ENCODE results near the gene FUNDC2. TPM values are rescaled to one million over a fixed set of nuclear protein-coding genes. Genes with fewer than 3 reads are reported as not detected.
"Not testable (repeated sequence)": the region's sequence is repeated elsewhere in the genome, so short reads cannot be mapped to it uniquely, and the experiment has no call there.

The FUNDC2 gene
- total RNA-seq, 3 donors from 2014 or later = 114 to 124 (median 116) TPM

DNA sequence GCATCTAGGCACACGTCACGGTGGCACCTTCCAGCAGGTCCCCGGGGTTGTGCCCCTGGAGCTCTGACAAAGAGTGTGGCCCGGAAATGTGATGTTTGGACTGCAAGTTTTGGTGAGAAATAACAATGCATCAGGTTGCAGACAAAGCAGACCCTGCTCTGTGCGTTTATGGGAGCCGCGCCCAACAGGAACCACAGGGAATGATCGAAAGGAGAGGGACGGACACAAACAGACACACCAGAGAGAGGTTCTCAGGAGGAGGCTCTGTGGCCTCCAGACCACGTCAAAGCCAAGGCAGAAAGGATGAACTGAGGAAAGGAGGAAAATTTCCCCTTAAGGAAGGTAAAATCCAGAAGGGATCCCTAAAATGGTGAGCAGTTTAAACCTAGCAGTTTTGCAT is 20.3 kb upstream of the FUNDC2 start:
- H3K27me3 Mint-ChIP-seq (ENCODE audit: low read depth); H3K4me1 Mint-ChIP-seq (ENCODE audit: low read depth); H3K4me3 Mint-ChIP-seq; H3K9me3 Mint-ChIP-seq; H3K36me3 Mint-ChIP-seq (ENCODE audit: insufficient read depth); ATAC-seq; DNase-seq: not testable (repeated sequence)

- not testable (repeated sequence) for H3K4me3 Mint-ChIP-seq
Observed at GRCh38 chrX:155006913-155007671, 19.6 kb upstream of the FUNDC2 start.

GRCh38 chrX:155008578-155008977 is 18.1 kb upstream of the FUNDC2 start:
- not testable (repeated sequence) for H3K4me3 Mint-ChIP-seq; H3K27me3 Mint-ChIP-seq (ENCODE audit: low read depth); DNase-seq; H3K36me3 Mint-ChIP-seq (ENCODE audit: insufficient read depth); ATAC-seq; H3K4me1 Mint-ChIP-seq (ENCODE audit: low read depth); H3K9me3 Mint-ChIP-seq

More at GRCh38 chrX:155006913-155007671, 19.6 kb upstream of the FUNDC2 start:
- H3K4me1 Mint-ChIP-seq (ENCODE audit: low read depth); H3K27me3 Mint-ChIP-seq (ENCODE audit: low read depth); H3K9me3 Mint-ChIP-seq; H3K36me3 Mint-ChIP-seq (ENCODE audit: insufficient read depth); ATAC-seq; DNase-seq: not testable (repeated sequence)

DNA sequence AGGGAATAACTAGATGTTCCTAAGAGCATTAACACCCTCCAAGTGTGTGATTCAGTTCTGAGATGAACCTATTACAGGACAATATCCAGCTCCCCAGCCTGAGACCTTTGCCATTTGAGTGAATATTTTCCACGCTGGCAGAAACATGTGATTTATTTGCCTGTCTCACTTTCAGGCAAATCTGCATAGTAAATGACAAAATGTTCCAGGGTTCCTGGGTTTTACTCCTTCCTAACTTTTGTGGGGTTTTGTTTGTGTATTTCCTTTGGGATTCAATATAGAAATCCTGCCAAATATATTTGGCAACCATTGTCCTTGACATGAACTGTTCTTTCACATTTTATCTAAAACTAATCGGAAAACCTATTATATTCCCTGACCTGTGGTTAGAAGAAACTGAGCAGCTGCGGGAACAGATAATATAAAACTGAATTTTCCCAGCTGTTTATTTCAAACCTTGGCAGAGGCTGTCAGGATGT is 16.6 kb upstream of the FUNDC2 start:
- Mint-ChIP-seq H3K9me3 (no peaks in the 10 kb centered on the region), H3K27me3 (ENCODE audit: low read depth) (peaks cover 2% of the 10 kb centered on the region), H3K4me3 (no peak overlapping the region), H3K4me1 (ENCODE audit: low read depth) (peaks cover 2% of the 10 kb centered on the region), H3K36me3 (ENCODE audit: insufficient read depth) (no peaks in the 10 kb centered on the region)
- ATAC-seq (no peak), DNase-seq (no peak)

GRCh38 chrX:155020591-155020990 is 6.1 kb upstream of the FUNDC2 start:
- ATAC-seq (no peak), DNase-seq (no peak)
- Mint-ChIP-seq H3K9me3 (no peaks in the 10 kb centered on the region), H3K27me3 (ENCODE audit: low read depth) (no peaks in the 10 kb centered on the region), H3K36me3 (ENCODE audit: insufficient read depth) (no peaks in the 10 kb centered on the region), H3K4me3 (no peak overlapping the region), H3K4me1 (ENCODE audit: low read depth) (no peaks in the 10 kb centered on the region)

GRCh38 chrX:155022585-155022984 is 4.1 kb upstream of the FUNDC2 start, which contains the start of gene F8:
Gene F8, minus strand, starts transcription at chrX:155022723. Its CDS starts 171 bp downstream, at chrX:155022552.
- Mint-ChIP-seq H3K4me1 (ENCODE audit: low read depth) (no peaks in the 10 kb centered on the region), H3K27me3 (ENCODE audit: low read depth) (no peaks in the 10 kb centered on the region), H3K36me3 (ENCODE audit: insufficient read depth) (no peaks in the 10 kb centered on the region), H3K4me3 (no peak within 1 kb of the TSS), H3K9me3 (no peaks in the 10 kb centered on the region)
- ATAC-seq (no peak), DNase-seq (no peak)

- H3K9me3 Mint-ChIP-seq = no peaks in the 10 kb centered on the region
- H3K4me3 Mint-ChIP-seq = peak overlapping the region; percentile 9
- no peaks in the 10 kb centered on the region for H3K27me3 Mint-ChIP-seq (ENCODE audit: low read depth)
Observed at GRCh38 chrX:155023907-155024833, 2.5 kb upstream of the FUNDC2 start.

DNA sequence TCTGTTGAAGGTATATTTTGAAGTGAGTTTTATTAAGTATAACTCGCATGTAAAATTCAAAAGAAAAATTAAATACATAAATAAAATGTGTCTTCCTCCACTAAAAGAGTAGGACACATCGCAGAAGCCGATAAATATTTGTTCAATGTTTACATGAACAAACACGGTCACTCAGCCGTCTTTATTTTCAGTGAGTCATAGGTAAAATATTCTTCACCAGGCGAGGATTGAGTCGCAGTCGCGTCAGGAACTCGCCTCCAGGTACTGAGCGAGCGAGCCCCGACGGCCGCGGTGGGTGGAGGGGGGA is 271 bp upstream of the FUNDC2 start:
- Mint-ChIP-seq H3K36me3 (ENCODE audit: insufficient read depth) (peaks cover 5% of the 10 kb centered on the region), H3K4me3 (peak overlapping the region; percentile 73), H3K4me1 (ENCODE audit: low read depth) (peaks cover 17% of the 10 kb centered on the region), H3K9me3 (no peaks in the 10 kb centered on the region), H3K27me3 (ENCODE audit: low read depth) (no peaks in the 10 kb centered on the region)
- DNase-seq = no peak
- ATAC-seq = no peak

More at GRCh38 chrX:155023907-155024833, 2.5 kb upstream of the FUNDC2 start:
- DNase-seq = no peak
- no peak for ATAC-seq
- Mint-ChIP-seq H3K36me3 (ENCODE audit: insufficient read depth) (peaks cover 3% of the 10 kb centered on the region), H3K4me1 (ENCODE audit: low read depth) (peaks cover 9% of the 10 kb centered on the region)

DNA sequence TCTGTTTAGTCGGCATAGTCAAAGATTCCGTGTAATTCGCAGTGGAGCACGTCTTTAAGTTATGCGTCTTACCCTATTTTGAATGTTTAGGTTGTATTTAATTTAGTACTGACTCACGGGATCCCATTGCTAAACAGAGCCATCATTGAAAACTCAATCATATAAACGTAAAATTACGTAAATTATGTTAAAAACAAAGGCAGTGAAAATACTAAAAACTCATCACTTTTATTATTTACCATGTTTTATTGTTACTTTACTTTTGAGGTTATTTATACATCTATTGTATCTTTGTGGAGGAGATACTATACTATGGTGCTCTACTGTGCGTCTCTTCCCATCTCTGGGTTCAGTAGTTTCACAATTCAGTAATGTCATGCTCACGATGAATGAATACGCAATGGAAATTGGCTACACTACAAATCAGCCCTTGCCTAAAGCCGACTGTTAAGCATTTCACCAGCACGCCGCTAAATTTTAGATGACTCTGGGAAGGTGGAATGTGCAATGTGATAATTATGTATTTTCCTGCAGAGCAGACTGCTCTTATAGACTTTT is 944 bp downstream of the FUNDC2 start:
- Mint-ChIP-seq H3K4me1 (ENCODE audit: low read depth) (peaks cover 21% of the 10 kb centered on the region), H3K4me3 (peak overlapping the region; percentile 89), H3K27me3 (ENCODE audit: low read depth) (no peaks in the 10 kb centered on the region), H3K9me3 (no peaks in the 10 kb centered on the region), H3K36me3 (ENCODE audit: insufficient read depth) (peaks cover 5% of the 10 kb centered on the region)
- ATAC-seq = peak; percentile 2 to 20
- DNase-seq = no peak

DNA sequence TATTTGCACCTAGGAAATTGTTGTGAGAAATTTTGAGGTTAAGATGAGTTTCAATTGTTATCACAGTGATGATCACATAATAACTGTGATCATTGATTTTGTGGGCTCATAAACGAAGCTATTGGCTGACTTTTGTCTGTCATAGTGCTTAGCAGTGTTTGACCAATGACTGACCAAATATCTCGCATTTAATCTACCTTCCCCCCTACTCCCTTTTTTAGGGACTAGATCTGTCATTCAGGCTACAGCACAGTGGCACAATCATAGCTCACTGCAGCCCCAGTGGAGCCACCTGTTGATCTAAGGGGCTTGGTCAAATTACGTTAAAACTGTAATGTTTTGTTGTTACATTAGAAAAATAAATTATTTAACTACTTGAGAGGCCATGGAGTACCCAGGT is 1.5 kb downstream of the FUNDC2 start:
- no peaks in the 10 kb centered on the region for H3K9me3 Mint-ChIP-seq
- peak overlapping the region; percentile 89 for H3K4me3 Mint-ChIP-seq
- H3K36me3 Mint-ChIP-seq (ENCODE audit: insufficient read depth) = peaks cover 5% of the 10 kb centered on the region
- H3K27me3 Mint-ChIP-seq (ENCODE audit: low read depth) = no peaks in the 10 kb centered on the region
- DNase-seq (no peak), ATAC-seq (no peak)
- H3K4me1 Mint-ChIP-seq (ENCODE audit: low read depth) = peaks cover 21% of the 10 kb centered on the region

DNA sequence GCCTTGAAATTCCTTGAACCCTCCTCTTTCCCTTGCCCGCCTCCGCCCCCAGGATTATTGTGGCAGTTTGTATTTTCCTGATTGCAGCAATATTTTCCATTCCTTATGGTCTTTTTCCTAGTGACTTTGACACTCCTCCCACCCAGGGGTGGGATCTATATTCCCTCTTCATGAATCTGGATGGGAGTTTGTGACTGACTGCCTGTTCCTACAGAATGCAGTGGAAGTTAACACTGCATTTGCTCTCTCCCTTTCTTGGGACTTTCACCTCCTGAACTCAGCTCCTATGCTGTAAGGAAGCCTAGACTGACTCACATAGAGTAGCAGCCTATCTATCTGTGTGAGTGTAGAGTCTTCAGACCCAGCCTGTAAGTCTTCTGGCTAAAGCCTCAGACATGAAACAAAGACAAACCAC is 2.2 kb downstream of the FUNDC2 start:
- Mint-ChIP-seq H3K4me1 (ENCODE audit: low read depth) (peaks cover 21% of the 10 kb centered on the region), H3K4me3 (peak overlapping the region; percentile 89), H3K27me3 (ENCODE audit: low read depth) (no peaks in the 10 kb centered on the region), H3K36me3 (ENCODE audit: insufficient read depth) (peaks cover 5% of the 10 kb centered on the region), H3K9me3 (no peaks in the 10 kb centered on the region)
- DNase-seq (no peak), ATAC-seq (no peak)

GRCh38 chrX:155031657-155032056 is 5.0 kb downstream of the FUNDC2 start:
- DNase-seq (no peak), ATAC-seq (no peak)
- no peaks in the 10 kb centered on the region for H3K27me3 Mint-ChIP-seq (ENCODE audit: low read depth)
- no peak overlapping the region for H3K4me3 Mint-ChIP-seq
- peaks cover 6% of the 10 kb centered on the region for H3K9me3 Mint-ChIP-seq
- H3K36me3 Mint-ChIP-seq (ENCODE audit: insufficient read depth) = peaks cover 23% of the 10 kb centered on the region
- peaks cover 21% of the 10 kb centered on the region for H3K4me1 Mint-ChIP-seq (ENCODE audit: low read depth)

DNA sequence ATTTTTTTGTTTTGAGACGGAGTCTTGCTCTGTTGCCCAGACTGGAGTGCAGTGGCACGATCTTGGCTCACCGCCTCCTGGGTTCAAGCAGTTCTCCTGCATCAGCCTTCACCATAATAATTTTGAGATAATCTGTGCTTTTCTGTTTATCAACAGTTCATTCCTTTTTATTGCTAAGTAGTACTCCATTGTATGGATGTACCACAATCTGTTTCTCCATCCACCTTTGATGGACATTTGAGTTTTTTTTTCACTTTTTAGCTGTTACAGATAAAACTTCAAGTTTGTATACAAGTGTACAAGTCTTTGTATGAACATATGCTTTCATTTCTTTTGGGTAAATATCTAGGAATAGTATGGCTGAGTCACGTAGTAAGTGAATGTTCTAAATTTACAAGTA is 9.0 kb downstream of the FUNDC2 start:
- DNase-seq = no peak
- ATAC-seq = no peak
- H3K4me1 Mint-ChIP-seq (ENCODE audit: low read depth) = peaks cover 29% of the 10 kb centered on the region
- H3K4me3 Mint-ChIP-seq = no peak overlapping the region
- no peaks in the 10 kb centered on the region for H3K27me3 Mint-ChIP-seq (ENCODE audit: low read depth)
- H3K36me3 Mint-ChIP-seq (ENCODE audit: insufficient read depth) = peaks cover 34% of the 10 kb centered on the region
- H3K9me3 Mint-ChIP-seq = peaks cover 6% of the 10 kb centered on the region

GRCh38 chrX:155046129-155046810 is 19.6 kb downstream of the FUNDC2 start:
- Mint-ChIP-seq H3K4me1 (ENCODE audit: low read depth) (peaks cover 21% of the 10 kb centered on the region), H3K27me3 (ENCODE audit: low read depth) (no peaks in the 10 kb centered on the region), H3K4me3 (no peak overlapping the region), H3K9me3 (no peaks in the 10 kb centered on the region), H3K36me3 (ENCODE audit: insufficient read depth) (peaks cover 16% of the 10 kb centered on the region)
- DNase-seq = no peak
- no peak for ATAC-seq
